Muscle layer of duodenum (tissue), 2 donors: Measurements from ENCODE around the gene SLFNL1.

ENCODE experiments used
- H3K27ac ChIP-seq: one replicate; pipeline ENCODE4 v1.7.0; 2013; ENCODE audit warnings: mild to moderate bottlenecking, low read length
- H3K27me3 ChIP-seq: one replicate; pipeline ENCODE4 v1.7.0; 2013; ENCODE audit warnings: low read depth, mild to moderate bottlenecking, control low read depth, low read length
- H3K36me3 ChIP-seq, 2 donors: one replicate each; pipeline ENCODE4 v1.7.0; 2013; ENCODE audit warnings: low read length in 2 of 2, control low read depth in 1 of 2, mild to moderate bottlenecking in 1 of 2; ENCODE audit not compliant: insufficient read depth in 2 of 2, control insufficient read depth in 1 of 2
- H3K4me1 ChIP-seq, 2 donors: one replicate each; pipeline ENCODE4 v1.7.0; 2013; ENCODE audit warnings: low read length in 2 of 2, mild to moderate bottlenecking in 2 of 2, control low read depth in 1 of 2, moderate library complexity in 1 of 2; ENCODE audit not compliant: insufficient read depth in 2 of 2, control insufficient read depth in 1 of 2
- H3K4me3 ChIP-seq, 2 donors: one replicate each; pipeline ENCODE4 v1.7.0; 2013; ENCODE audit warnings: low read length in 2 of 2, low read depth in 1 of 2, mild to moderate bottlenecking in 1 of 2
- H3K9me3 ChIP-seq, 2 donors: one replicate each; pipeline ENCODE4 v1.7.0; 2013; ENCODE audit warnings: low read length in 2 of 2, control low read depth in 1 of 2, mild to moderate bottlenecking in 1 of 2; ENCODE audit not compliant: control insufficient read depth in 1 of 2
- donor health status: healthy.

Gene SLFNL1

DNA sequence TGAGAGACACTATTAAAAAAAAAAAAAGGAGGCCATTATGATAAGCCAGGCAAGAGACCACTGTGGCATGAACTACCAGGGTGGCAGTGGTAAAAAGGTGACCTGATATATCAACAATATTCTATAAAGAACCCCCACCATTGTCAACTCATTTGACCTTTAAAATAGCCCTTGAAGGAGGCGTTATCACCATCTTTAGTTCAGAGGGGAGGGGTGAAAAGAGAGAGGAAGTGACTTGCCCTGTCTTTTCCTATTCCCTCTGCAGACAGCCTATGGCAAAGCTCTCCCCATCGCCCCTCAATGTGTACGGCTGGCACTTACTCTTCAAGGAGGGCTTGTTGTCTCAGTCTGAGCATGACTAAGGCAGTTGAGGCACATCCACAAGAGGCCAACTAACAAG lies 11.7 kb upstream of the SLFNL1 start:
- Histone ChIP-seq H3K27me3 (no peaks in the 10 kb centered on the region), H3K36me3 (peaks cover 57 to 74% of the 10 kb centered on the region in 2 donors)

GRCh38 chr1:41032147-41032546 lies 10.6 kb upstream of the SLFNL1 start:
- H3K27me3 ChIP-seq, result no peaks in the 10 kb centered on the region
- no peaks in the 10 kb centered on the region for H3K4me1 ChIP-seq
- no peak overlapping the region for H3K4me3 ChIP-seq
- H3K27ac ChIP-seq, result no peak overlapping the region
- no peaks in the 10 kb centered on the region for H3K9me3 ChIP-seq
- peaks cover 47 to 74% of the 10 kb centered on the region in 2 donors for H3K36me3 ChIP-seq

More for the DNA sequence above, 11.7 kb upstream of the SLFNL1 start:
- Histone ChIP-seq H3K27ac (no peak overlapping the region), H3K9me3 (no peaks in the 10 kb centered on the region), H3K4me1 (no peaks in the 10 kb centered on the region), H3K4me3 (no peak overlapping the region)

- H3K27me3 ChIP-seq, result no peaks in the 10 kb centered on the region
- H3K4me3 ChIP-seq, result no peak overlapping the region
- H3K9me3 ChIP-seq, result no peaks in the 10 kb centered on the region
- no peak overlapping the region for H3K27ac ChIP-seq
- H3K36me3 ChIP-seq, result peaks cover 36 to 70% of the 10 kb centered on the region in 2 donors
- no peaks in the 10 kb centered on the region for H3K4me1 ChIP-seq
These were observed 9.5 kb upstream of the SLFNL1 start for GRCh38 chr1:41030872-41031616.

GRCh38 chr1:41028034-41028642 lies 6.6 kb upstream of the SLFNL1 start:
- Histone ChIP-seq H3K4me1 (no peaks in the 10 kb centered on the region), H3K36me3 (peaks cover 18 to 50% of the 10 kb centered on the region in 2 donors), H3K27ac (no peak overlapping the region), H3K4me3 (no peak overlapping the region), H3K27me3 (no peaks in the 10 kb centered on the region), H3K9me3 (no peaks in the 10 kb centered on the region)

DNA sequence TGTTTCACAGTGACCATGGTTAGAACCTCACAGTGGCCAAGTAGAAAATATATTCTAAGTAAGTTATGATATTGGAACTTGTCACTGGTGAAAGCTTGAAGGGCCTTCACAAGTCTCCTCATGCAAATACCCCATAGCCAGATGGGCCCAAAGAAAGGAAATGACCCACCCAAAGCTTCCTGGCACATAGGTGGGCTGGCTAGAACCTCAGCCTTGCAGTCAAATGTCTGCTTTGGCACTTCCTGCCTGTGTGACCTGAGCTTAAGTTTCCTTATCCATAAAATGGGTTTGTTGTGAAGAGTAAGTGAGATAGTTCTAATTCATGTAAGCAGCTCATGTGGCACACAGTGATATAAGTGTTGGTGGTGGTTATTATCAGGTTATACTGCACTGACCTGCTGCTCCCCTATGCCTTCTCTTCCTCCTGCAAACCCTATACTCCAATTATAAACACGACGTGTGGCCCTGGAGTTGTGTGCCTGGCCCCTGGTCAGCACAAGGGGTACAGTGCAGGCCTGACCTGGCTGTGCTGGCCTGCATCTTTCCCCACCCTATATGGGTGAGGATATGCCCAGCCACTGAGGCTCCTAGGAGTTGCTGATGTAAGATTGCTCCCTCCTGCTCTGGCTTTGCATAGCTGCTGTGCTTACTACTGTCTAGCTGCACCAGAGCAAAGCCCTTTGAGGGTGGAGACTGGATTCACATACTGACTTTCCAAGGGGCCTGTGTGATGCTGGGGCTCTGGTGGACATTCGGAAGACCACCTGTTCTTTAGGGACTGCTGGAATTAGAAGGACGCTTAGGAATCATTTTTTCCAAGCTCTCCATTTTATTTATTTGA lies 4.7 kb upstream of the SLFNL1 start:
- H3K27me3 ChIP-seq, result no peaks in the 10 kb centered on the region
- H3K4me3 ChIP-seq, result no peak overlapping the region
- H3K9me3 ChIP-seq, result no peaks in the 10 kb centered on the region
- H3K27ac ChIP-seq, result no peak overlapping the region
- peaks cover 0 to 9% of the 10 kb centered on the region in 2 donors for H3K4me1 ChIP-seq
- peaks cover 13 to 34% of the 10 kb centered on the region in 2 donors for H3K36me3 ChIP-seq

DNA sequence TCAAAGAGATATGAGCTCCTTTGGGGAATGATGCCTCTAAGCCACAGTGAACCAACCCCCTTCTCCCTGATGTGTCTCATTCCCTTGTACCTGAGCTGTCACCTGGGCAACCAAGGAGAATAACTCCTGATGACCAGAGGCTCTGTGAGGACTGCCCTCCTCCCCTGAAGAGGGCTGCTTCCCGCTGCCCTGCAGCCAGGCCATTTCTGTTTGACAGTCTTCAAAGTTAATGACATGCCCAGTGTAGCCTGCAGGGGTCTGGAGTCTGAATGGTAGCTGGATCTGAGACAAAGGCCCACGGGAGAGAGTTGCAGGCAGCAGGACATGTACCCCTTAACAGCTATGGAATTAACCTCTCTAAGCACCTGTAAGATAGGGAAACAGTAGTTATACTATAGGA lies 3.4 kb upstream of the SLFNL1 start:
- Histone ChIP-seq H3K9me3 (no peaks in the 10 kb centered on the region), H3K27ac (no peak overlapping the region), H3K4me3 (no peak overlapping the region), H3K36me3 (peaks cover 6 to 26% of the 10 kb centered on the region in 2 donors), H3K4me1 (peaks cover 0 to 9% of the 10 kb centered on the region in 2 donors), H3K27me3 (no peaks in the 10 kb centered on the region)

DNA sequence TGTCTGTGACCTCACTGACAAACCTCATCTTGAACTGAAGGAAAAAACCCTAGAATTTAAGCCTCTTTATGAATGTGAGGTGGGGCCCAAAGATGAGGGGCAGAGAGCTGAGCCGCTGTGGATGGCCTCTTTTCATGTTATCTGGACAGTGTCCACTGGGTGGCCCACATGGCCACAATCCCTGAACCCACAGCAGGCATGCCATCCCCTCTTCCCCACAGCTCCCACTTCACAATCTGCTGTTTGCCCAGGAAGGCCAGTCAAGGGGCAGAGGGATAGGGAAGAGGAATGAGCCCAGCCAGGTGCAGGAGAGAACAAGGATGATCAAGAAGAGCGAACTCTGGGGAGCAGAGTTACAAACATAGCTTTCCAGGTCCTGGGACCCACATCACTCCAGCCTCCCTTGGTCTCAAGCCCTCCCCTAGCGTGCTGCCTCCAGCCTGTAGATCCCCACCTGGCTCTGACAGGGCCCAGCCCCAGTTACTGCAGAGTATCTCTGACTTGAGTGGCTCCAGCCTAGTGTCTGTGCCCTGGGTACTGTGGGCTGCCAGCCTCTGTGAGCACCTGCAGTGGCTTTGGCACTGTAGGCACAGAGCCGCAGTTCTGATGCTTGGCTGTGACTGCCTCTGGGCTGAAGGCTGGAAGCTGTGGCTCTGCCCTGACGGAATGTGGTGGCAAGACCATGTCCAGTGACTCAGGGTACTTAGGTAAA lies 1.9 kb upstream of the SLFNL1 start:
- H3K27ac ChIP-seq, result no peak overlapping the region
- H3K9me3 ChIP-seq, result no peaks in the 10 kb centered on the region
- peaks cover 3 to 21% of the 10 kb centered on the region in 2 donors for H3K36me3 ChIP-seq
- H3K27me3 ChIP-seq, result no peaks in the 10 kb centered on the region
- H3K4me1 ChIP-seq, result peaks cover 0 to 9% of the 10 kb centered on the region in 2 donors
- no peak overlapping the region for H3K4me3 ChIP-seq

DNA sequence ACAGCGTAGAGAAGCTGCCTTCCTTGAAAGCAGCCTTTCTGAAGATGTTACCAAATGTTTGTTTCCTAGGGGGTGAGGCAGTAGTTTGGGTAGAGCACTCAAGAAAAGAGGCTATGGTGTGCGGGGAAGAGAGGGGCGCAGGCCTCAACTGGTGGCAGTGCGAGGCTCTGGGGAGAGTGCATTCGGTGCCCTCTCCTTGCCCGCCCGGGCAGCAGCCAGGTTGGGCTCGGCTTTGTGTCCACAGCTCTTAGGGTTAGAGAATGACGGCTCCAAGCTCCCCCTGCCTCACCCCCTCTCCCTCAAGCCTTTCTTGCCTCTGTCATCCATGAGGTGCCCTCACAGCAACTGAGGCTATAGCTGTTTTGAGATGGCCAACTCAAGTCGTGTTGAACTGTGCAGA lies 899 bp upstream of the SLFNL1 start:
- Histone ChIP-seq H3K27me3 (no peaks in the 10 kb centered on the region), H3K27ac (no peak overlapping the region), H3K36me3 (peaks cover 0 to 20% of the 10 kb centered on the region in 2 donors), H3K9me3 (no peaks in the 10 kb centered on the region), H3K4me3 (no peak overlapping the region), H3K4me1 (peaks cover 0 to 9% of the 10 kb centered on the region in 2 donors)

GRCh38 chr1:41020654-41021053 lies 871 bp downstream of the SLFNL1 start:
- Histone ChIP-seq H3K4me3 (no peak overlapping the region), H3K9me3 (no peaks in the 10 kb centered on the region), H3K27me3 (no peaks in the 10 kb centered on the region), H3K4me1 (peaks cover 0 to 11% of the 10 kb centered on the region in 2 donors), H3K27ac (no peak overlapping the region), H3K36me3 (peaks cover 0 to 17% of the 10 kb centered on the region in 2 donors)

DNA sequence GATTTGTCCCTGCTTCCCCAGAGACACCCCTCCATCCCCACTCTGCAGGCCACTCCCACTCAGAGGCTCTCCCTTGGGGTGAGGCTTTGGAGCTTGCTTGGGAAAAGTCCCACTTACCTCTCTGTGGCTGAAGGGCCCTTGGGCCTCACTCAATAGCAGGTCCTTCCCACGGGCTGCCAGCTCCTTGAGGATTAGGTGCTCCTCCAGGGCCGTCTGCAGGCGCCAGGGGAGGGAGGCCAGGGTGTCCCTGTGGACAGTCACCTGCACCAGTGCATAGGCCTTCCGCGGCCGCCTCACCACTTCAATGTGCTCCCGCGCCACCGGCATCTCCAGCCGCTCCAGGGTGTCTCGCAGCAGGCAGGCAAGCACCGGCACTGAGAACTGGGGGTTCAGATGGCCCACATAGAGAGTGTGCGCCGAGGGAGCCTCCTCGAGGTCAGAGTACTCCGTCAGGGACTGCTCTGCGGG lies 1.4 kb downstream of the SLFNL1 start:
- Histone ChIP-seq H3K36me3 (peaks cover 0 to 17% of the 10 kb centered on the region in 2 donors), H3K27me3 (no peaks in the 10 kb centered on the region), H3K9me3 (no peaks in the 10 kb centered on the region), H3K4me1 (peaks cover 0 to 16% of the 10 kb centered on the region in 2 donors), H3K4me3 (no peak overlapping the region), H3K27ac (no peak overlapping the region)
